GM18861 (cell line): ENCODE data around the gene C19orf38.
"Not testable (repeated sequence)": the region's sequence is repeated elsewhere in the genome, so short reads cannot be mapped to it uniquely, and the experiment has no call there.

Experiments used
- ATAC-seq: cut with Tn5 transposase; IDR thresholded peaks from one replicate; pipeline ENCODE4 v1.9.1; 2021; ENCODE audit not compliant: unreplicated experiment

Gene C19orf38

DNA sequence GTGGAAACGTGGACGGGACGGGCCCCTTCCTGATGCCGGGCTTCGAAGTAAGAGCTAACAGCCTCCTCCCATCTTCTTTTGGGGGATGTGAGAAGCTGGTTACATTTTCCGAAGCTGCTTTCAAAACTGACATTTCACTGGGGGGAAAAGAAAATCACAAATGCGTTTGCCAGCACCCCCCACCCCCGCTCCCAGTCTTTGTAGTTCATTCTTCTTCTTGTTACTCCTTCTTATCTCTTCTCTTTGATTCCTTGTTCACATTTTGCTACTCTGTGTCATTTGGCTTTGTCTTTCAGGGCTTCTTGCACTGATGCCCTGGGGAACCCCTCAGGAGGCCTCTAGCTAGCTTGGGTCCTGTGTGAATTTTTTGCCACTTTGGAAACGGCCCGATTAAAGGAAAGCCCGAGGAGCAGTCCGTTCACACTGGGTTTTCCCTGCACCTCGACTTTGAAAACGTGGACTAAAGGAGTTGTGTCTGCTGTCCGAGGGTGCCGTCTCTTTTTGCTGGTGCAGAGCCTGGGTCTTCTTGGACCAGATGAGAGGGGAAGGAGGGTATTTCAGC is 24.4 kb downstream of the C19orf38 start:
- ATAC-seq: no peak

DNA sequence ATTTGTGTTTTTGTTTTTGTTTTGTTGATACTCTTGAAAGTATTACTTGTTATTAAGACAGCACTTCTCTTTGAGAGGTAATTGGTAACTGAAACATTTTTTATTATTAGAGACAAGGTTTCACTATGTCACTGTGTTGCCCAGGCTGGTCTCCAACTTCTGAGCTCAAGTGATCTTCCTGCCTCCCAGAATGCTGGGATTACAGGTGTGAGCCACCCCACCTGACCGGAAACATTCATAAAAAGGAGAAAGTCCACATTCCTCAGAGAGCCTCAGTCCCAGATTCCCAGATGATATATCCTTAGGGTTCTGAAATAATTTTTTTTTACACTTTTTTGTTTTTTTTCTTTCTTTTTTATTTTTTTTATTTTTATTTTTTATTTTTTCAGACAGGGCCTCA is 25.8 kb downstream of the C19orf38 start:
- ATAC-seq: no peak

DNA sequence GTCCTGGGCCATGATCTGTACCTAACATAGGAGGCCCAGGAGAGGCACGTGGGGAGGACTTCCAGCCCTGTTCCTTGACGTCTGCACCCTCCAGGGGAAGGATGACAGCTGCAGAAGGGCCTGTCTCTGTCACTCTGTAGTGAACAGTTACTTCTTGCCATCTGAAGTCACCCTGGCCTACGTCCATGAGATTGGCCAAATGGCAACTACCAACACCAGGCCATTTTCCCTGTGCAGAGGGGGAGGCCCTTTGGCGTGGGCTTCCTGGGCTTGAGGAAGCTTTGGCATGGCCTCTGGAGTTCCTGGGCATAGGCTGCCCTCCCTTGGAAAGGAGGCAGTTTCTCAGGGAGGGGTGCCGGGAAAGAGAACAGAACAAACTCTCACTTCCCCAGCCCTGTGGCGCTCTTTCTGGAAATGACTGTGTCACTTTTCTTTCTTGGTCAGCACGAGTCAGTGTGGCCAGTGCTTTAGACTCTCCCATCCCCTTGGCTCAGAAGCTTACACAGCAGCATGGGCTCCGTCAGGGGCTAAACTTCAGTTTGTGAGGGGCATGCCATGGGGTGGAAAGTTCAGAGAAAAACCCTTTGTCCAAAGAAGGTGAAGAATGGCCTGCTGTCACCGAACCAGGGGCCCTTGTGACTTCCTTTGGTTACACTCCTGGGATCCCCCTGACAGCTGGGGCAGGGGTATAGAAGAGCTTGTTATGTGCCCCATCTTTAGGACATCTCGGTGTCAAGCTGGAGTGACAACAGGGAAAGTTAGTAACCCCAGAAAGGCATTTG is 28.4 kb downstream of the C19orf38 start:
- peak; percentile 44 for ATAC-seq

DNA sequence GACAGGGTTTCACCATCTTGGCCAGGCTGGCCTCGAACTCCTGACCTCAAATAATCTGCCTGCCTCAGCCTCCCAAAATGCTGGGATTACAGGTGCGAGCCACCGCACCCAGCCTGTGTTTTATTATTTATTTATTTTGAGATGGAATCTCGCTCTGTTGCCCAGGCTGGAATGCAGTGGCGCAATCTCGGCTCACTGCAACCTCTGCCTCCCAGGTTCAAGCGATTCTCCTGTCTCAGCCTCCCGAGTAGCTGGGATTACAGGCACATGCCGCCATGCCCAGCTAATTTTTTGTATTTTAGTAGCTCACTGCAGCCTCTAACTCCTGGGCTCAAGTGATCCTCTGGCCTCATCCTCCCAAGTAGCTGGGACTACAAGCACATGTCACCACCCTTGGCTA is 29.4 kb downstream of the C19orf38 start:
- not testable (repeated sequence) for ATAC-seq

DNA sequence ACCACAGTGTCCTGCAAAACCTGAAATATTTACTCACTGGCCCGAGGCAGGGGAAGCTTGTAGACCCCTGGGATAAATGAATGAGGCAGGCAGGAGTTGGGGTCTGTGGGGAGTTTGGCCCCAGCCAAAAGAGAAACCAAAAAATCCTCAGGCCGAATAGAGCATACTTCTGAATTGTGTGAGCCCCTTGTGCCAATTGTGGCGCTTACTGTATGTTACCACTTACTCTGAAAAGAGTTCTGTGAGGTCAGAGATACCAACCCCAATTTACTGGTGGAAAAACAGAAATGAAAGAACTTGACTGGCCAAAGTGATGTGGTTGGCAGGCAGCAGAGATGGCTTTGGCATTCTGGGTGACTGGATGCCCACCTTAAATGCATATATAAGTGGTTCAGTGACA is 30.0 kb downstream of the C19orf38 start:
- no peak for ATAC-seq

DNA sequence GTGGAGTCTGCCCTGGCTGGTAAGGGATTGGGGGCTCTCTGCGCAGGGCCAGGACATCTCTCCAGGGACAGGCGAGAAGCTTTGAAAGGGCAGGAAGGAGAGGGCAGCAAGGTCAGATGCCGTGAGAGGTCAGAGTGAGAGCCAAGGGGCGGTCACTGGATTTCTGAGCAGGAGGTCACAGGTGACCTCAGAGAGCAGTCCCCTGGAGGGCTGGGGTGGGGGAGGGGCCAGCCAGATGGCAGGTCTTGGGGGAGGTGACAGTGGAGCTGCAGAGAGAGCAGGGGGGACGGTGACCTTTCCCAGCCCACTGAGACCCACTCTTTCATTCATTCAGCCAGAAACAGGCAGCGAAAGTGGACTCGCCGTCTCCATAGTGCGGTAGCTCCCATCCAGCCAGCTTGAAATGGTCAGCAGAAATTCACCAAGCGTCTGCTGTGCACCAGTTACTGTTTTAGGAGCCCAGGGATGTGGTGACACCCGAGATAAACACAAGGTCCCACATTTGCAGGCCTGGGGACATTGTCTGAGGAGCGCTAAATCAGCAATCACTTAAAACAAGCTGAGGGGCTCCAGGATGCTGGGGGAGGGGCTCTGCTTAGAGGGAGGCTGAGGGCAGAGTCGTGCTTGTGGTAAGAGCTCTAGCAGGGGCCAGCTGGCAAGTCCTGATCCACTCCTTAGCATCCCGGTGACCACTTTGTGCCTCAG is 33.3 kb downstream of the C19orf38 start:
- no peak for ATAC-seq

DNA sequence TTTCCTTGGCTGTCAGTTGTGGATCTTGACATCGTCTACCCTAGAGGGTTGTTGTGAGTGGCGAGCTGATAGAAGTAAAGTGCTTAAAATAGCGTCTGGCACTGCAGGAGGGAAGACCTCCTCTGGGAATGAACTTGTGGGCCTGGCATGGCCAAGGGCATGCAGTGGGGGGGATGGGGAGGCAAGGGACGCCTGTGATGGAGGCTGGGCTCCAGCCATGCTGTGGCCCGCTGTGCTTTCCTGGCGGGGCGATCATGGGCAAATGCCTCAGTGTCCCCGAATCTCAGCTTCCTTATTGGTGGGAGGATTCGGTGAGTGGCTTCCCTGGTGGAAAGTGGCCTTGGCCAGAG is 33.9 kb downstream of the C19orf38 start:
- no peak for ATAC-seq

DNA sequence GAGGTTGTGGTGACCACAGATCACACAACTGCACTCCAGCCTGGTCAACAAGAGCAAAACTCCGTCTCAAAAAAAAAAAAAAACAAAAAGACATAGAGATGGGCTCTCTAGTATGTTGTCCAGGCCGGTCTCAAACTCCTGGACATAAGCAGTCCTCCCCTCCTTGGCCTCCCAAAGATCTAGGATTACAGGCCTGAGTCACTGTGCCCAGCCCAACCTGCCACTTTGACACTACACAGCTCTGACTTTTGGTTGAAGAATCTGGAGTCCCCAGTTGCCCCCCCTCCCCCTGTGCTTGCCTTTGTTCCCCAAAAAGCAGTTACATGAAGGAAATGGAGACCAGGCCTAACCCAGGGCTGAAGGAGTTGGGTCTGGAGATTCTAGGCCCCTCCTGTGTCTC is 36.1 kb downstream of the C19orf38 start:
- ATAC-seq: no peak

DNA sequence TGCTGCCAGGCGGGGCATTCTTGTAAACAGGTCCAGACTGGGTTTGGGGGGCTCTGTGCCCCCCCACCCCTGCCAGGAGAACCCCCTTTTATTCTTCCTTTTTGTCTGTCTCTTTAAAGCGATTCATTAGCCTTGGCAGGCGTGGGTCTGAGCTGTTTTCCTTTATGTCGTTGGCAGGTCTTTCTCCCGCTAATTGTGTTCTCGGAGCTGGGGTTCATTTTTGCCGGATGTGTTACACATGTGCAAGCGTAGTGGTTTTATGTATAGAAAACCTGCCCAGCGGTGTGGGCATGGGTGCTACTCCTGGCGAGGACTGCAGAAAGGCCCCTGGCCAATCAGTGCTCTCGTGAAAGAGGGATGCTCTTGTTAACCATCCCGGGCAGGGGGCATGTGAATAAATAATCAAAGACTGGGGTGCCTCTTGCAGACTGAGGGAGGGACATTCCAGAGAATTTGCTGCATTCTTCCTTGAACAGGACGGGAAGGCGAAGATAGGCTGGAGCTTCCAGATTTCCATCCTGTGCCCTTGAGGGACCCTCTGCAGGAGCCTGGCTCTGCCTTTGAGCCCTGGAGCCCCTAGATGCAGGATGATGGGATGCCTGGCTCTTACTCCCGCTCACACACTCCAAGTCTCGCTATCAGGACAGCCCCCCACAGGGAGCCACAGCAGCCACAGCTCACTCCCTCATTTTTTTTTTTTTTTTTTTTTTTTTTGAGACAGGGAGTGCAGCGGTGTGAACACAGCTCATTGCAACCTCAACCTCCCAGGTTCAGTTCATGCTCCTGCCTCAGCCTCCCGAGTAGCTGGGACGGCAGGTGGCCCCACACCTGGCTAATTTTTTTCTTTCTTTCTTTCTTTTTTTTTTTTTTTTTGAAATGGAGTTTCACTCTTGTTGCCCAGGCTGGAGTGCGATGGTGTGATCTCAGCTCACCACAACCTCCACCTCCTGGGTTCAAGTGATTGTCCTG is 37.3 kb downstream of the C19orf38 start:
- ATAC-seq: no peak

DNA sequence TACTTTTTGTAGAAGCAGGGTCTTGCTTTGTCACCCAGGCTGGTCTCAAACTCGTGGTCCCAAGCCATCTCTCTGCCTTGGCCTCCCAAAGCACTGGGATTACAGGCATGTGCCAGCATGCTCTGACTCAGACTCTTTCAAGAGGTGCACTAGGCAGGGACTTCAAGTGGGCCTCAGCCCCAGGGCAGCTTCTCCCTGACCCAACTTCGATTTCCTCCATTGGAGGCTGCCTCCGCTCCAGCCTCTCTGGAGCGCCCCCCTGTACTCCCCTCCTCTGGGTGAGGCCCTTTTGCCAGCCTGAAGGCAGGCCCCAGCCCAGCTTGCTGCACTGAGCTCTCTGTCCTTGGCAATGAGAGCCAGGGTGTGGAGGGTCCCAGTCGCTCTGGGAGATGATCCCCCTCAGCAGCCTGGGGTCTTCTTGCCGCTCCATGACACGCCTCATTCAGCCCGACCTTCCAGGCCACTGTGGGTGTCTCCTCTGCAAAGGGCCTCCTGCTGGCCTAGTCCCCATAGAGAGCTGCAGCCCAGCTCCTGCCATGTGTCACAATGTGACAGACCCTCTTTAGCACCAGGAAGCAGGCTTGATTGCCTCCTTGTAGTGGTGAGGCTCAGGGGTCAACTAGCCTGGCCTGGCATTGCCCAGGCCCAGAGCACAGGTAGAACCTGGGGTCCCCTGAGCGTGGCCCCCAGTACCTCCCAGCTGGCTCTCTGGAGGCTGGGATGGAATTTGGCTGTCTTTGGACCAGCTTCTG is 39.6 kb downstream of the C19orf38 start:
- ATAC-seq: no peak

DNA sequence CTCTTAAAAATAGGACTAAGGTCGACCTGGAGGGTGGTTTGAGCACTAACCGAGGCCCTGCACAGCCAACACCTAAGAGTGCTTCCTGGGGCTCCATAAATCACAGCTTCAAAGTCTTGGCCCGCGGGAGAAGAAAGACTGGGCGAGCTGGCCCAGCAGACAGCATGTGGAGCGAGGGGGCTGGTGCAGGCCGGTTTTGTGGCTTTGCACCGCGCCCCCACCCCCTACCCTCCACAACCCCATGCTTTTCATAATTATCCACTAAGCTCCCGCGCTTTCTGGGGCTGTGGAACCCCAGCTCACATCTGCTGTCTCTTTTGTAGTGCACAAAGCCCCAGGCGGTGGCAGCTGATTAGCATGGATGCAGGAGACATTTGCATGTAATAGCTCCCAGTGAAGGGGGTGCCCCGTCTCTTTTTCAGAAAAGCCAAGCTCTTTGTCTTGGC is 40.2 kb downstream of the C19orf38 start:
- ATAC-seq: no peak

DNA sequence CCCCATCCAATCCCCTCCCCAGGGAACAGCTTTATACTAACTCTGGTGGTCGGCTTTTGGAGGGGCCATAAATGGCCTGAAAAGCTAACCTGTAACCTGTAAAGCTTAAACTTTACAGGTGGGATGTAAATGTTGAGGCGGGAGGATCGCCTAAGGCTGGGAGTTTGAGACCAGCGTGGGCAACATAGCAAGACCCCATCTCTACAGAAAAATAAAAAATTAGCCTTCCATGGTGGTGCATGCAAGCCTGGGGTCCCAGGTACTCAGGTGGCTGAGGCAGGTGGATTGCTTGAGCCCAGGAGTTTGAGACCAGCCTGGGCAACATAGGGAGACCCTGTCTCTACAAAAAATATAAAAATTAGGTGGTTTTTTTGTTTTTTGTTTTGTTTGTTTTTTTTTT is 41.7 kb downstream of the C19orf38 start:
- ATAC-seq: no peak

DNA sequence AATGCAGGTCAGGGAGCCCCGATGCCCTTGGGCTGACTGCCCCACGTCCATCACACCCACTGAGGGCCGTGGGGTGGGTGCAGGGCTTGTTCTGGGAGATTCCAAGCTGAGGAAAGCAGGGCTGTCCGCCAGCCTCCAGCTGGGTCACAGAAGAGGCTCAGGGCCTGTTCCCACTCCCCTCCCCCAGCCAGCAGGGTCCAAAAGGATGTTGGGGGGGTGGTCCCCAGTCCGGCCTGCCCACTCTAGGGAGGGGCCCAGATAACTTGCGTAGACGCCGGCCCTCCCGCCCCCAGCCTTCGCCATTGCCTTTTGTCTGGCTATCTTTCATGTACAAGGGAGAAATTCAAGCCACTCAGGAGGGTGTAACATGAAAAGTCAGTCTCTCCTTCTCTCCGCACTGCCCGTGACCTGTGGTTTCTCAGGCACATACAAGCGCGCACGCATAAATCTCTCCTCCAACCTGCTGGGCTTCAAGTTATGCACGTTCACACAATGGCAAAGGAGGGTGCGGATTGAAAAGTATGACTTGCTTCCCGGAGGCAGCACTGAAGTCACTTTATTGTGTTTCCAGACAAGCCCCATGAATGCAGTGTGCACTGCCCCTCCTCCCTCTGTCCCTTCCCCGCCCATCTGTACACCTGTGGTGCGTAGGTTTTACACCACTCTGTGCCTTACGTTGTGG is 43.3 kb downstream of the C19orf38 start:
- no peak for ATAC-seq

DNA sequence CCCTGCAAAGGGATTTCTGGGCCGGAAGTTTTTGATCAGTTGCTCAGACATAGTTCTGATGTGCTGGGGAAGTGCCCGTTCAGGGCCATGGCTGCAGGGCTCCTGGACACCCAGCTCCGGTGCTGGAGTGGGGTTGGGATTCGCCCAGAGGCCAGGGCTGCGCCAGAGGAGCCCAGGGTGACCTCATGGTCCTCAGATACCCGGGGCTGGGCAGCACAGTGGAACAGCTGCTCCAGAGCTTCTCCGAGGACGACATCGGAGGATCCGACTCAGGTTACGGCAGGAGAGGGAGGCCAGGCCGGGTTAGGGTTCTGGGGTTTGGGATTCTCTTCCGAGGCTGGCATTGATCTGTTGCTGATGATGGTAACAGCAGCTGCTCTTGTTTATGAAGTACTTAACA is 44.0 kb downstream of the C19orf38 start:
- no peak for ATAC-seq

DNA sequence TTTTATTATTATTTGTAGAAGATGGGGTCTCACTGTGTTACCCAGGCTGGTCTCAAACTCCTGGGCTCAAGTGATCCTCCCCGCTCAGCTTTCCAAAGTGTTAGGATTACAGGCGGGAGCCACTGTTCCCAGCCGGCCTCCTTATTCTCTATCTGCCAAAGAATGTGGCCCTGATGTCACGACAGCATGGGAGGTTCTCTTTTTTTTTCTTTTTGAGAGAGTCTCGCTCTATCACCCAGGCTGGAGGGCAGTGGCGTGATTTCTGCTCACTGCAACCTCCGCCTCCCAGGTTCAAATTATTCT is 46.6 kb downstream of the C19orf38 start:
- no peak for ATAC-seq

DNA sequence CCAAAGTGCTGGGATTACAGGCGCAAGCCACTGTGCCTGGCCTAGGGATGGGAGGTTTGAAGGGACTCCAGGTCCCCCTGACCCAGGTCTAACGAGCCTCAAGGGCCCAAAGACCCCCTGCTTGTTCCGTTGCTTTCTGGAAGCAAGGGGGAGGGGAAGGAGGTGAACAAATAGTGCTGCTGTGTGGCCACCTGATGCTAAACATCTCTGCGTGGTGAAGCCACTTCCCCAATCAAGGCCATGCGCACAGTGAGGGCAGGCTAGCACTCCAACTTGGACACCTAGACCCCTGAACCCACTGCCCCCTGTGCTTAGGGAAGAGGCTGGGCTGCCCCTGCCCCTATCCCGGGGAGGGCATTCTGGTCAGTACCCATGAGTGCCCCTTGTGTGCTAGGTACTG is 47.1 kb downstream of the C19orf38 start:
- ATAC-seq: no peak

DNA sequence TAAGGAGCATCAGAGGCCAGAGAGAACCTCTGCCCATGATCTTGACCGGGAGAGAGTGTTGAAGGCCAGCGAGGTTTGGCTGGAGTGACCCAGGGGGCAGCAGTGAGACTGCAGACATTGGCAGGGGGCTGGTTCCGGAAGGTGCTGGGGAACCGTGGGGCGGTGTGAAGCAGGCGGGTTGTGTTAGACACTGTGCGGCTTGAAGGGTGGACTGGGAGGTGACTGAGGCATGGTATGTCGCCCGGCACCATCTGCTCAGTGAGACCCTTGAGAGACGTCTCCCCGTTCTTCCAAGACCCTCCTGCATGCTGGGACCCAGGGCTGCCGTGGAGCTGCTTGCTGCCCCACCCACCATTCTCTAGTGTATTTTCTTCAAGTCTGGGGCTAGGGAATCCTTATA is 47.7 kb downstream of the C19orf38 start:
- ATAC-seq: no peak

DNA sequence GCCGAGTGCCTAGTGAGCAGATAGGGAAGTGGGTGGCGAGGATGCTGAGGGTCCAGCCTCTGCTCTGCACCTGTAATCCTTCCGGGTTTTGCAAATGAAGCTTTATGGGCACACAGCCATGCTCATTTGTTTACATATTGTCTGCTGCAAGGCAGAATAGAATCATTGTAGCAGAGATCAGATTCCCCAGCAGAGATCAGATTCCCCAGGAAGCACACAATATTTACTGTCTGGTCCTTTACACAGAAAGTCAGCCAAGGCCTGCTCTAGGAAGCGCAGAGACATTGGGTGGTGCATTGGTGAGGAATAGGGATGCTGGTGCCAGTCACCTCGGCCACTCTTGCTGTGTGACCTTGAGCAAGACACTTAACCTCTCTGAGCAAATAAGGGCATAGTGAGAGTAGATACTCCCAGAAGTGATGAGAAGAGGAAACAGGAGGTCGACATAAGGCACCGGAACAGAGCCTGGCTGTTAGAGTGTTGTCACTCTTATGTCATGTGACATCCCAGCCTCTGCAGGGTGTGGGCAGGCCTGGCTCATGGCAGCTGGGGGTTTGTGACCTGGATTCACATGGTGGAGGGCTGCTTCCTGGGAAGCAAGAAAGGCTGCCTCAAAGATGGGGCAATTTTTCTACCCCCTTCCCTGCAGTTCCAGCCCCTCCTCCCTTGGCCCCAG is 48.8 kb downstream of the C19orf38 start:
- no peak for ATAC-seq

DNA sequence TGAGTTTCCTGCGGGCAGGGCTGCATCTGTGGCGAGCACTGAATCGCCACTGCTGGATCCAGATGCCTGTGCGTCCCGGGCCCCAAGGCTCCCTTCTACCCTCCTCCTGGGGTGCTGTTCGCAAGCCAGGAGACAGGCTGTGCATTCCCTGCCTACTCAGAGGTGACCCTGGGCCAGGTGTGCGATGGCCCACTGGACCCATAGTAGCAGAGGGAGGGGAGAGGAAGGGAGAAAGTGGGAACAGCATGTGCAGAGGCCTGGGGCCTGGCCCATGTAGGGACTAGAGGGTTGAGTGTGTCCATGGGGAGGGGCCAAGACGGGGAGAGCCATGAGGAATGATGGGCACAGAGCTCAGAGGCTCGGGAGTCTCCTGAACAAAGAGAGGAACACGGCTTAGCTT is 50.4 kb downstream of the C19orf38 start:
- ATAC-seq: no peak
